Lower leg skin (tissue), 4 donors: ENCODE measurements around the gene NME3. TPM values are rescaled to one million over a fixed set of nuclear protein-coding genes. Genes with fewer than 3 reads are reported as not detected.
"Not testable (repeated sequence)": the region's sequence is repeated elsewhere in the genome, so short reads cannot be mapped to it uniquely, and the experiment has no call there.

ENCODE experiments used
- DNase-seq, 2 donors: peaks; one replicate each; pipeline ENCODE4 v3.0.0-alpha.2; 2019; ENCODE audit warnings: low spot score in 2 of 2
- H3K4me3 ChIP-seq: fragments of 200-600 bp; sonication (generic); 2 replicates; pipeline ENCODE4 v1.5.1; 2017; ENCODE audit warnings: mild to moderate bottlenecking, low read depth; ENCODE audit not compliant: poor library complexity, severe bottlenecking
- POLR2A ChIP-seq, 2 donors: fragments of 450-650 bp; IDR thresholded peaks; one replicate each; pipeline ENCODE4 v1.6.1; 2016 to 2017; ENCODE audit warnings: antibody characterized with exemption in 2 of 2, mild to moderate bottlenecking in 1 of 2, moderate library complexity in 1 of 2
- WGBS, 2 donors: methylation state at CpG; one replicate each; pipeline ENCODE4 v1.1.5; 2018; 5-methylcytosine and 5-hydroxymethylcytosine counted together
- intact Hi-C: fragments of 100-400 bp; cut with DNase I; formaldehyde crosslinking; loops from one replicate; pipeline ENCODE4 v1.15.0; 2023; ENCODE audit warnings: low total_unique reads
- total RNA-seq, 4 donors: library from RNA; depleted of rRNA; stranded (reverse); fragments of >200 nt; gene quantifications; one replicate each; pipeline ENCODE4 v1.1.0, GENCODE V29; 2016
- TF ChIP-seq, protein P1 (sequence below), 3 donors: fragments of 450-650 bp; IDR thresholded peaks; one replicate each; pipeline ENCODE4 v1.5.1; 2016; ENCODE audit warnings: antibody characterized with exemption in 3 of 3, mild to moderate bottlenecking in 3 of 3, moderate library complexity in 2 of 3

NME3 gene
- total RNA-seq, 4 donors from 2014 or later, result 77.7 to 98.4 (median 85.8) TPM

GRCh38 chr16:1800701-1801100, 29.4 kb upstream of the NME3 start:
- H3K4me3 ChIP-seq, result no peak overlapping the region
- TF ChIP-seq, protein P1, sequence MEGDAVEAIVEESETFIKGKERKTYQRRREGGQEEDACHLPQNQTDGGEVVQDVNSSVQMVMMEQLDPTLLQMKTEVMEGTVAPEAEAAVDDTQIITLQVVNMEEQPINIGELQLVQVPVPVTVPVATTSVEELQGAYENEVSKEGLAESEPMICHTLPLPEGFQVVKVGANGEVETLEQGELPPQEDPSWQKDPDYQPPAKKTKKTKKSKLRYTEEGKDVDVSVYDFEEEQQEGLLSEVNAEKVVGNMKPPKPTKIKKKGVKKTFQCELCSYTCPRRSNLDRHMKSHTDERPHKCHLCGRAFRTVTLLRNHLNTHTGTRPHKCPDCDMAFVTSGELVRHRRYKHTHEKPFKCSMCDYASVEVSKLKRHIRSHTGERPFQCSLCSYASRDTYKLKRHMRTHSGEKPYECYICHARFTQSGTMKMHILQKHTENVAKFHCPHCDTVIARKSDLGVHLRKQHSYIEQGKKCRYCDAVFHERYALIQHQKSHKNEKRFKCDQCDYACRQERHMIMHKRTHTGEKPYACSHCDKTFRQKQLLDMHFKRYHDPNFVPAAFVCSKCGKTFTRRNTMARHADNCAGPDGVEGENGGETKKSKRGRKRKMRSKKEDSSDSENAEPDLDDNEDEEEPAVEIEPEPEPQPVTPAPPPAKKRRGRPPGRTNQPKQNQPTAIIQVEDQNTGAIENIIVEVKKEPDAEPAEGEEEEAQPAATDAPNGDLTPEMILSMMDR (IDR thresholded peaks at IDR 0.05), result no peak
- no peak for TF ChIP-seq POLR2A (IDR thresholded peaks at IDR 0.05)
- intact Hi-C loops, result no loop called here
- no peak for DNase-seq
- 65 to 71% methylated on average over 10 of the region's 10 CpGs for WGBS, 2 donors

GRCh38 chr16:1799263-1799662, 27.9 kb upstream of the NME3 start:
- DNase-seq, H3K4me3 ChIP-seq, intact Hi-C loops: not testable (repeated sequence)
- WGBS, 2 donors, result 54 to 77% methylated on average over 5 of the region's 5 CpGs

- WGBS, 2 donors, result 83 to 86% methylated on average over 29 to 32 of the region's 32 CpGs
- H3K4me3 ChIP-seq, result no peak overlapping the region
- no peak for DNase-seq
- intact Hi-C loops, result no loop called here
- TF ChIP-seq, protein P1 (IDR thresholded peaks at IDR 0.05), result no peak
- TF ChIP-seq POLR2A (IDR thresholded peaks at IDR 0.05), result no peak
These were observed 23.7 kb upstream of the NME3 start for GRCh38 chr16:1794908-1795666.

DNA sequence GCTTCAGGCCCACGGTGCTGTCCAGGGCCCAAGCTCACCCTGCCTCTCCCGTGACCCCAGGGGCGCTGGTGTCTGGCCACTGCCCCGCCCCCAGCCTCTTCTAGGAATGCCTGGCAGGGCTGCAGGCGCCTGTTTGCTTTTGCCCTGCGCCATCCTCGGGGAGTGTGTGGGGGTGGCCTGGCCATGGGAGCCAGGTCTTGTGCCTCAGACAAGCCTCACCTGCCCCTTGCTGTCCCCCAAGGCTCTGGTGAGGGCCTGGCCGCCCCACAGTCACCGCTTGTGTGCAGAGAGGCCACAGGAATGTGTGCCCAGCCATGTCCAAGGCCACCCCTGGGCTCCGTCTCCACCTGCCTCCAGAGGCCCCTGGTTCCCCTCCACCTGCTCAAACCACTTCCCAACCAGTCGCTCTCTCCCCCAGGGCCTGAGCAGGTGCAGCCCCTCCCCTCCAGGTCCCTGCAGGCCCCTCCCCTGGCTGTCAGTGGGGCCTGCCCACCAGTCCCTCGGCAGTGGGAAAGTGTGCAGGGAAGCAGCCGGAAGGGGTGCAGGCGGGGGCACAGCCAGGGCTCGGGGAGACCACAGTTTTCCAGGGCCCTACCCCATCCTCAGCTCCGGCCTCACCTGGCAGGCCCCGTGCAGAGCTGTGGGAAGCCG, 23.0 kb upstream of the NME3 start:
- H3K4me3 ChIP-seq, result no peak overlapping the region
- no peak for DNase-seq
- intact Hi-C loops, result no loop called here
- no peak for TF ChIP-seq POLR2A (IDR thresholded peaks at IDR 0.05)
- TF ChIP-seq, protein P1 (IDR thresholded peaks at IDR 0.05), result peak in 1 of 3 donors; percentile 10
- 56 to 57% methylated on average over 18 of the region's 18 CpGs for WGBS, 2 donors

- no peak within 1 kb of the TSS for H3K4me3 ChIP-seq
- no peak for TF ChIP-seq POLR2A (IDR thresholded peaks at IDR 0.05)
- TF ChIP-seq, protein P1 (IDR thresholded peaks at IDR 0.05), result no peak
- intact Hi-C loops, result no loop called here
- WGBS, 2 donors, result 57 to 76% methylated on average over 4 to 24 of the region's 28 CpGs
- DNase-seq, result no peak
These were observed 22.4 kb upstream of the NME3 start, which contains the start of gene IGFALS for GRCh38 chr16:1793578-1794220. Gene IGFALS (minus strand): TSS chr16:1793705. CDS start chr16:1793652, 53 bp downstream.
